Osteoblast (primary cell): Measurements from ENCODE around the gene PALLD. TPM values are rescaled to one million over a fixed set of nuclear protein-coding genes. Genes with fewer than 3 reads are reported as not detected.

Experiments
- DNase-seq: peaks from one replicate; pipeline ENCODE4 v3.0.0; 2011; ENCODE audit warnings: low spot score, mixed read lengths; ENCODE audit not compliant: insufficient read length; ENCODE audit errors: missing footprints
- H2AFZ ChIP-seq: 2 replicates; pipeline ENCODE4 v1.6.0; 2011; ENCODE audit warnings: mild to moderate bottlenecking, low read length
- H3K27ac ChIP-seq: 2 replicates; pipeline ENCODE4 v1.5.1; 2011; ENCODE audit warnings: mild to moderate bottlenecking, low read depth, low read length, moderate library complexity
- H3K27me3 ChIP-seq: 2 replicates; pipeline ENCODE4 v1.6.0; 2012; ENCODE audit warnings: mild to moderate bottlenecking, control low read depth, inconsistent platforms, low read length, moderate library complexity; ENCODE audit not compliant: insufficient read depth
- H3K36me3 ChIP-seq: 2 replicates; pipeline ENCODE4 v1.5.1; 2011; ENCODE audit warnings: mild to moderate bottlenecking, low read length, control low read depth, moderate library complexity; ENCODE audit not compliant: insufficient read depth
- H3K4me1 ChIP-seq: 2 replicates; pipeline ENCODE4 v1.5.1; 2011; ENCODE audit warnings: mild to moderate bottlenecking, low read length, control low read depth, moderate library complexity; ENCODE audit not compliant: insufficient read depth
- H3K4me2 ChIP-seq: 2 replicates; pipeline ENCODE4 v1.6.0; 2011; ENCODE audit warnings: mild to moderate bottlenecking, low read length; ENCODE audit not compliant: insufficient read depth
- H3K4me3 ChIP-seq: fragments of 200-600 bp; sonication (generic); 3 replicates; pipeline ENCODE4 v1.5.1; 2012; ENCODE audit warnings: mild to moderate bottlenecking, low read length, inconsistent platforms; ENCODE audit not compliant: insufficient read depth
- H3K79me2 ChIP-seq: 2 replicates; pipeline ENCODE4 v1.6.0; 2012; ENCODE audit warnings: mild to moderate bottlenecking, low read length, control low read depth, inconsistent platforms; ENCODE audit not compliant: insufficient read depth
- H3K9me3 ChIP-seq: 2 replicates; pipeline ENCODE4 v1.5.1; 2011; ENCODE audit warnings: low read depth, low read length, control low read depth
- H4K20me1 ChIP-seq: 2 replicates; pipeline ENCODE4 v1.6.0; 2012; ENCODE audit warnings: mild to moderate bottlenecking, low read length, control low read depth; ENCODE audit not compliant: insufficient read depth
- total RNA-seq: library from RNA; depleted of rRNA; stranded (reverse); fragments of >200 nt; gene quantifications from 2 replicates; pipeline ENCODE4 v1.2.3, GENCODE V29; 2012
- TF ChIP-seq, protein P1 (sequence below): IDR thresholded peaks from 2 replicates; pipeline ENCODE4 v1.5.1; 2011; ENCODE audit warnings: mild to moderate bottlenecking, low read depth, low read length, moderate library complexity; ENCODE audit errors: extremely low read depth

The PALLD gene
- total RNA-seq, 1 donor, result 244 TPM

DNA sequence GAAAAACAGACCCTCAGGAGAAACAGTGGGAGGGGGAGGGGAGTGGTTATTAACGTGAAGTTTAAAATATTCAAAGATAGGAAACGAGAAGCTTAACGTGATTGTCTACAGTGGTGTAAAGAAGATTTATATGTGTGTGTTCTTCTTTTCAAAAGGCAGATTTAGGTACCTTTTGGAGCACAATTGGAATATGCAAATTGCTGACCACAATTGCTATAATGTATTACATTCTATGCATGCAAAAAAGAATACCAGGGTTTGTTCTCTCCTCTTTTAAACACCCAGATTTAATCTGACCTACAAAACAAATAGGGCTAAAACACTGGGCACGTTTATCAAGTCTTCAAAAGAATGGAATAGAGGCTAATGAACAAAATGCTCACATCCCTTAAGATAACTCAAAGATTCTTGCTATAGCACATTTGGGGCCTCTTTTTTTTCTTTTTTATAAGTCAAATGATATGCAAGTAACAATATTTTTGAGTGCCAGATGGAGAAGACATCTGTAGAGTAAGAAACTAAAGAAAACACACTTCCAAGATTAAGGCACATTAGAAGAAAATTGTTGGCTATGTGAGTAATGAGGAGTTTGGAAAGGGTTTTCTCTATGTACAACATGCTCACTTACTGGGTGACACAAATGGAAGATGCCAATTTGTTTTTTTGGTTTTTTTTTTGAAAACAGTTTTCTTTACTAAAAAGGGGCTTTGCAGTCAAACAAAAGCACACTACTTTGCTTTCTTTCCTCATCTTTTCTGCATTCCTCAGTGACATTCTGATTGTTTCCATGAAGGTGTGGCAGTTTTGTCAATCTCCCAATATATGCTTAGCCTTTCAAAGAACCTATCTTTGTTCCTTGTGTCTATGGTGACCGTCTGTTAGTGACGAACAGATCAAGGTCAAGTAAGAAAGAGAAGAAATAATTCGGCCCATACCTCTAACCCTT is 240.3 kb downstream of the PALLD start:
- Histone ChIP-seq H3K79me2 (peaks cover 3% of the 10 kb centered on the region), H4K20me1 (peaks cover 5% of the 10 kb centered on the region), H3K27me3 (no peaks in the 10 kb centered on the region), H3K27ac (no peak overlapping the region), H3K36me3 (peaks cover 14% of the 10 kb centered on the region), H3K4me2 (no peak overlapping the region), H2AFZ (no peak overlapping the region), H3K9me3 (no peaks in the 10 kb centered on the region), H3K4me1 (peaks cover 4% of the 10 kb centered on the region), H3K4me3 (no peak overlapping the region)
- TF ChIP-seq, protein P1, sequence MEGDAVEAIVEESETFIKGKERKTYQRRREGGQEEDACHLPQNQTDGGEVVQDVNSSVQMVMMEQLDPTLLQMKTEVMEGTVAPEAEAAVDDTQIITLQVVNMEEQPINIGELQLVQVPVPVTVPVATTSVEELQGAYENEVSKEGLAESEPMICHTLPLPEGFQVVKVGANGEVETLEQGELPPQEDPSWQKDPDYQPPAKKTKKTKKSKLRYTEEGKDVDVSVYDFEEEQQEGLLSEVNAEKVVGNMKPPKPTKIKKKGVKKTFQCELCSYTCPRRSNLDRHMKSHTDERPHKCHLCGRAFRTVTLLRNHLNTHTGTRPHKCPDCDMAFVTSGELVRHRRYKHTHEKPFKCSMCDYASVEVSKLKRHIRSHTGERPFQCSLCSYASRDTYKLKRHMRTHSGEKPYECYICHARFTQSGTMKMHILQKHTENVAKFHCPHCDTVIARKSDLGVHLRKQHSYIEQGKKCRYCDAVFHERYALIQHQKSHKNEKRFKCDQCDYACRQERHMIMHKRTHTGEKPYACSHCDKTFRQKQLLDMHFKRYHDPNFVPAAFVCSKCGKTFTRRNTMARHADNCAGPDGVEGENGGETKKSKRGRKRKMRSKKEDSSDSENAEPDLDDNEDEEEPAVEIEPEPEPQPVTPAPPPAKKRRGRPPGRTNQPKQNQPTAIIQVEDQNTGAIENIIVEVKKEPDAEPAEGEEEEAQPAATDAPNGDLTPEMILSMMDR, result no peak
- peak; percentile 23 for DNase-seq

DNA sequence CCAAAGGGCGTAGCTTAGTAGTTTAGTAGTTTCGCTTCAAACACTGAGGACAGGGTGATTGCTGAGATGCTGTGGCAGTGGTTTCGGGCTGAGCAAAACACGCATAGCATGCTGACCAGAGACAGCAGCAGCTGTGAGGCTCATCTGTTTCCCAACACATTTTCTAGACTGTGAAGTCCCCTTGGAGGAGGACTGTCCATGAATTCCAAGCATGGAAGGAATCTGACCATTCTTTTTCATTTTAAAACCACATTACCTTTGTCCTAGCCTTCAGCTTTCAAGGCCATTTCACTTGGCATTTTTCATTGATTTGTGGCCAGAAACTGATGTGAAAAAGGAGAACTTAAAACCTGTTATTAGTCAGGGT is 240.9 kb downstream of the PALLD start:
- TF ChIP-seq, protein P1, result no peak
- Histone ChIP-seq H4K20me1 (peaks cover 9% of the 10 kb centered on the region), H3K36me3 (peaks cover 17% of the 10 kb centered on the region), H3K79me2 (peaks cover 3% of the 10 kb centered on the region), H3K4me1 (peaks cover 4% of the 10 kb centered on the region), H2AFZ (no peak overlapping the region), H3K4me2 (no peak overlapping the region), H3K27ac (no peak overlapping the region), H3K27me3 (no peaks in the 10 kb centered on the region), H3K9me3 (no peaks in the 10 kb centered on the region), H3K4me3 (no peak overlapping the region)
- DNase-seq, result no peak

DNA sequence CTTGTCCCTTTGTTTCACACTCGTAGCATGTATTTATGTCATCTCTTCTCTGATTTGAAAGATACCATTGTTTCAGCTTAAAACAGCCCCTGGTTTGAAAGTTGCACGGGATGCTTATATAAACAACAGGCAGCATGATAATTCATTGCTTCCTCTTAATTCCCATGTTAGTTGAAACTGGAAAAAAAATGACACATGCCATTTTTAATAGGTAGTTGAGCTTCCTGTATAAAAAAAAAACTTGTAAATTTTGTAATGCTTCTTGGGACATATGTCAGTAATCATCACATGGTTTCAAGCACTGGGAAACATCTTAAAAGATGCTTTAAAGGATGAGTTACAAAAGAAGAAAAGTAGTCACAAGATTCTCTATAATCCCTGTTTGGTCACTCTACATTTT is 243.0 kb downstream of the PALLD start:
- Histone ChIP-seq H3K4me3 (no peak overlapping the region), H3K9me3 (no peaks in the 10 kb centered on the region), H3K27me3 (no peaks in the 10 kb centered on the region), H3K79me2 (no peaks in the 10 kb centered on the region), H4K20me1 (peaks cover 9% of the 10 kb centered on the region), H2AFZ (no peak overlapping the region), H3K4me1 (peaks cover 11% of the 10 kb centered on the region), H3K36me3 (peaks cover 17% of the 10 kb centered on the region), H3K27ac (no peak overlapping the region), H3K4me2 (no peak overlapping the region)
- DNase-seq, result peak; percentile 37
- TF ChIP-seq, protein P1, result no peak

DNA sequence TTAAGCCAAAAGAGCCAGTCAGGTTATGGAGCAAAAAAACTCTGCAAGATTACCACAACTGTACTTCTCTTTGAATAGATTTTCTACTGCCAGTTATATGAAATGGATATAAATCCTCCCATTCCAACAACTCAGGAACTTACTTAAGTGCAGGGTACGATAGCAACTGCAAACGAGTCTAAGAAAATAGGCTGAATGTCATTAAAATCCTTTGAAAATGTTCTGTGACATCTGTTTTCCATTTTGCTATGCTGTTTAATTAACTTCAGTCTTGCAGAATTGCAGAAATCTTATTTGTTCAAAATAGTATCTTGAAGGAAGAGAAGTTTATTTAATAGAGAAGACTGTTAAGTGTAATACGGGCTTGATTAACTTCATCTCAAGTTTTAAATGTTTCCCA is 243.8 kb downstream of the PALLD start:
- Histone ChIP-seq H3K36me3 (peaks cover 10% of the 10 kb centered on the region), H3K27ac (no peak overlapping the region), H3K4me3 (no peak overlapping the region), H3K27me3 (no peaks in the 10 kb centered on the region), H3K4me1 (peaks cover 10% of the 10 kb centered on the region), H2AFZ (no peak overlapping the region), H3K9me3 (no peaks in the 10 kb centered on the region), H4K20me1 (peaks cover 9% of the 10 kb centered on the region), H3K4me2 (no peak overlapping the region), H3K79me2 (no peaks in the 10 kb centered on the region)
- TF ChIP-seq, protein P1, result no peak
- DNase-seq, result no peak
